Fibroblast of skin of left biceps (primary cell): ENCODE data around the gene MYPOP.

ENCODE experiments used
- DNase-seq, 2 experiments: peaks; one replicate each; pipeline ENCODE4 v3.0.0-alpha.2; 2013; ENCODE audit warnings: low read depth in 2 of 2

The MYPOP gene

GRCh38 chr19:45863840-45864628 is 38.4 kb downstream of the MYPOP start, which contains the start of gene FOXA3:
TSS of gene FOXA3 (plus strand) at chr19:45864326. CDS start at chr19:45864457, 131 bp downstream.
- DNase-seq: no peak

GRCh38 chr19:45863335-45863839 is 39.0 kb downstream of the MYPOP start:
- DNase-seq: no peak

- DNase-seq: peak; percentile 93 to 96
Observed at GRCh38 chr19:45862564-45863334, 39.7 kb downstream of the MYPOP start, which contains the start of gene SYMPK. TSS of gene SYMPK (minus strand) at chr19:45863147. CDS start at chr19:45854495, 8,652 bp downstream.

- DNase-seq: no peak
Observed at GRCh38 chr19:45862271-45862563, 40.2 kb downstream of the MYPOP start.

- no peak for DNase-seq
Observed at GRCh38 chr19:45860359-45861259, 41.8 kb downstream of the MYPOP start.

GRCh38 chr19:45854167-45854778 is 48.1 kb downstream of the MYPOP start:
- DNase-seq: no peak

- no peak for DNase-seq
Observed at GRCh38 chr19:45852983-45853382, 49.4 kb downstream of the MYPOP start.

- no peak for DNase-seq
Observed at GRCh38 chr19:45852145-45852750, 50.2 kb downstream of the MYPOP start.

GRCh38 chr19:45848922-45849321 is 53.5 kb downstream of the MYPOP start:
- no peak for DNase-seq

- no peak for DNase-seq
Observed at GRCh38 chr19:45847663-45848062, 54.8 kb downstream of the MYPOP start.

- DNase-seq: no peak
Observed at GRCh38 chr19:45842198-45842597, 60.2 kb downstream of the MYPOP start.
